ENCODE measurements around the gene CPT2.

- TF ChIP-seq EZH2 (IDR thresholded peaks at IDR 0.05; ENCODE audit: insufficient read depth, poor library complexity, severe bottlenecking) (no peak), EZH2phosphoT487 (IDR thresholded peaks at IDR 0.05; ENCODE audit: insufficient read depth, low read depth) (no peak)
These were observed 41.7 kb upstream of the CPT2 start for GRCh38 chr1:53154859-53155438.

Measured in GM23248 (cell line).